Keratinocyte (primary cell): ENCODE results near the gene LSM14A. TPM values are rescaled to one million over a fixed set of nuclear protein-coding genes. Genes with fewer than 3 reads are reported as not detected.

Source experiments
- DNase-seq: peaks from one replicate; pipeline ENCODE4 v3.0.0-alpha.2; 2011; ENCODE audit warnings: low read depth, missing footprints, low spot score
- FAIRE-seq: peaks from 2 replicates; lab custom pipeline; 2011; peaks lifted over from hg19 to GRCh38; lab: Jason Lieb, UNC
- H2AFZ ChIP-seq: 2 replicates; pipeline ENCODE4 v1.6.0; 2012; ENCODE audit warnings: low read length, control low read depth, inconsistent platforms; ENCODE audit not compliant: control insufficient read depth
- H3K27ac ChIP-seq: 2 replicates; pipeline ENCODE4 v1.5.1; 2011; ENCODE audit warnings: low read length; ENCODE audit not compliant: control insufficient read depth, insufficient read depth
- H3K27me3 ChIP-seq: 3 replicates; pipeline ENCODE4 v1.6.0; 2011; ENCODE audit warnings: low read length; ENCODE audit not compliant: control insufficient read depth, insufficient read depth; ENCODE audit errors: extremely low read depth
- H3K36me3 ChIP-seq, 2 experiments: 2 replicates in 1 of 2; 3 replicates in 1 of 2; pipeline ENCODE4 v1.5.1; 2011; ENCODE audit warnings: low read length in 2 of 2, mild to moderate bottlenecking in 1 of 2; ENCODE audit not compliant: control insufficient read depth in 2 of 2, insufficient read depth in 2 of 2; ENCODE audit errors: extremely low read depth in 1 of 2
- H3K4me1 ChIP-seq: 3 replicates; pipeline ENCODE4 v1.5.1; 2011; ENCODE audit warnings: low read length; ENCODE audit not compliant: control insufficient read depth, insufficient read depth; ENCODE audit errors: extremely low read depth
- H3K4me2 ChIP-seq: 3 replicates; pipeline ENCODE4 v1.6.0; 2011; ENCODE audit warnings: low read depth, low read length; ENCODE audit not compliant: control insufficient read depth, insufficient read depth; ENCODE audit errors: extremely low read depth
- H3K4me3 ChIP-seq, 3 experiments: fragments of 200-600 bp in 1 of 3; sonication (generic) in 1 of 3; 2 replicates in 2 of 3; 3 replicates in 1 of 3; pipeline ENCODE4 v1.5.1; 2011 to 2016; ENCODE audit warnings: low read length in 3 of 3, mild to moderate bottlenecking in 3 of 3, control low read depth in 2 of 3, inconsistent platforms in 1 of 3, low read depth in 1 of 3, mixed read lengths in 1 of 3, mixed run types in 1 of 3, moderate library complexity in 1 of 3; ENCODE audit not compliant: control insufficient read depth in 2 of 3, insufficient read depth in 2 of 3; ENCODE audit errors: extremely low read depth in 1 of 3
- H3K79me2 ChIP-seq: 2 replicates; pipeline ENCODE4 v1.6.0; 2012; ENCODE audit warnings: low read length; ENCODE audit not compliant: control insufficient read depth, insufficient read depth
- H3K9ac ChIP-seq: 3 replicates; pipeline ENCODE4 v1.6.0; 2011; ENCODE audit warnings: low read length; ENCODE audit not compliant: control insufficient read depth, insufficient read depth; ENCODE audit errors: extremely low read depth
- H3K9me1 ChIP-seq: 3 replicates; pipeline ENCODE4 v1.6.0; 2011; ENCODE audit warnings: low read length; ENCODE audit not compliant: control insufficient read depth, insufficient read depth; ENCODE audit errors: extremely low read depth
- H3K9me3 ChIP-seq: 2 replicates; pipeline ENCODE4 v1.5.1; 2012; ENCODE audit warnings: low read depth, low read length; ENCODE audit not compliant: control insufficient read depth
- H4K20me1 ChIP-seq: 3 replicates; pipeline ENCODE4 v1.6.0; 2011; ENCODE audit warnings: low read length; ENCODE audit not compliant: control insufficient read depth, insufficient read depth; ENCODE audit errors: extremely low read depth
- EZH2 ChIP-seq: IDR thresholded peaks from one replicate; pipeline ENCODE4 v1.6.1; 2012; ENCODE audit warnings: inconsistent platforms, mild to moderate bottlenecking, low read length, moderate library complexity
- dilution Hi-C: fragments of 300-500 bp; cut with MboI; formaldehyde crosslinking; loops from one replicate; pipeline ENCODE4 v1.7.0; 2020; ENCODE audit warnings: low sequenced_read_pairs; ENCODE audit not compliant: extremely low pct_ligation_motif_present
- polyA plus RNA-seq, 5 experiments: library from polyadenylated mRNA; depleted of rRNA in 3 of 5; stranded (reverse) in 3 of 5; stranded (forward) in 1 of 5; unstranded in 1 of 5; fragments of >200 nt; gene quantifications; 1 replicate in 1 of 5; 2 replicates in 3 of 5; 3 replicates in 1 of 5; pipeline versions ENCODE4 v1.2.1 to v1.2.3, GENCODE V29; 2011 to 2012; ENCODE audit warnings: missing spikeins in 2 of 5, low read depth in 1 of 5, low replicate concordance in 1 of 5
- TF ChIP-seq, protein P1 (sequence below), 3 experiments: IDR thresholded peaks in 1 of 3; conservative IDR thresholded peaks in 1 of 3; optimal IDR thresholded peaks in 1 of 3; 2 replicates in 2 of 3; 3 replicates in 1 of 3; pipeline versions ENCODE3 to v1.5.1; 2011; ENCODE audit warnings: low read length in 3 of 3, mild to moderate bottlenecking in 3 of 3, moderate library complexity in 2 of 3, control low read depth in 1 of 3, inconsistent platforms in 1 of 3; ENCODE audit not compliant: insufficient read depth in 2 of 3; ENCODE audit errors: extremely low read depth in 1 of 3

The LSM14A gene
- polyA plus RNA-seq, 1 donor (not counting 4 experiments of a cell fraction or from before 2014, with no cell fraction given), result 103 TPM

GRCh38 chr19:34263745-34264237, 91.5 kb downstream of the LSM14A start:
- Histone ChIP-seq H3K27me3 (no peaks in the 10 kb centered on the region), H3K36me3 (peaks cover 0 to 8% of the 10 kb centered on the region in 2 experiments), H4K20me1 (peaks cover 2% of the 10 kb centered on the region), H2AFZ (no peak overlapping the region), H3K9me3 (no peaks in the 10 kb centered on the region), H3K4me1 (peaks cover 23% of the 10 kb centered on the region), H3K4me3 (no peak overlapping the region), H3K4me2 (no peak overlapping the region), H3K79me2 (peaks cover 24% of the 10 kb centered on the region), H3K9ac (no peak overlapping the region), H3K27ac (no peak overlapping the region), H3K9me1 (peaks cover 3% of the 10 kb centered on the region)
- FAIRE-seq (no peak), DNase-seq (no peak)
- TF ChIP-seq EZH2, result no peak
- TF ChIP-seq, protein P1, sequence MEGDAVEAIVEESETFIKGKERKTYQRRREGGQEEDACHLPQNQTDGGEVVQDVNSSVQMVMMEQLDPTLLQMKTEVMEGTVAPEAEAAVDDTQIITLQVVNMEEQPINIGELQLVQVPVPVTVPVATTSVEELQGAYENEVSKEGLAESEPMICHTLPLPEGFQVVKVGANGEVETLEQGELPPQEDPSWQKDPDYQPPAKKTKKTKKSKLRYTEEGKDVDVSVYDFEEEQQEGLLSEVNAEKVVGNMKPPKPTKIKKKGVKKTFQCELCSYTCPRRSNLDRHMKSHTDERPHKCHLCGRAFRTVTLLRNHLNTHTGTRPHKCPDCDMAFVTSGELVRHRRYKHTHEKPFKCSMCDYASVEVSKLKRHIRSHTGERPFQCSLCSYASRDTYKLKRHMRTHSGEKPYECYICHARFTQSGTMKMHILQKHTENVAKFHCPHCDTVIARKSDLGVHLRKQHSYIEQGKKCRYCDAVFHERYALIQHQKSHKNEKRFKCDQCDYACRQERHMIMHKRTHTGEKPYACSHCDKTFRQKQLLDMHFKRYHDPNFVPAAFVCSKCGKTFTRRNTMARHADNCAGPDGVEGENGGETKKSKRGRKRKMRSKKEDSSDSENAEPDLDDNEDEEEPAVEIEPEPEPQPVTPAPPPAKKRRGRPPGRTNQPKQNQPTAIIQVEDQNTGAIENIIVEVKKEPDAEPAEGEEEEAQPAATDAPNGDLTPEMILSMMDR (optimal IDR thresholded peaks at IDR 0.05 in 1 of 3, IDR thresholded peaks at IDR 0.05 in 1 of 3, conservative IDR thresholded peaks at IDR 0.05 in 1 of 3; ENCODE audit: extremely low read depth in 1 of 3, insufficient read depth in 2 of 3, low read length in 3 of 3), result no peak
- dilution Hi-C loops, result no loop called here

DNA sequence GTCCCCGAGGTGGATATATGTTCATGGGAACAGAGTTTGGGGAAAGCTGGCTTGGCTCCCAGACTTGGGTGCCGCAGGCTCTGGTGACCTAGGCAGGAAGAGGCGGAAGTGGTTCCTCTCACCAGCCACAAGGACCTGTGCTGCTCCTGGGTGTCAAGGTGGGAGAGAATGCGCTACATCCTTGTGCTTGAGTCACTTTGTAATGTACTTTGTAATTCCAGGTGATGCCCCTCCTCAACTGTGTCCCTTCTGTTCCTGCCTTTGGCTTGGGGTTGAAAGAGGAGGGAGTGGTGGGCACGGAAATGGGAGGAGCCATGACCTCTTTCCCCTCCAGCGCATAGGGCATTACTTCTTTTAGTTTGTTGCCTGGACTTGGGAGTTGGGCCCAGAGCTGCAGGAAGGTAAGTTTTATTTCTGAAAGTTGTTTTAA, 92.9 kb downstream of the LSM14A start:
- TF ChIP-seq EZH2, result no peak
- TF ChIP-seq, protein P1 (optimal IDR thresholded peaks at IDR 0.05 in 1 of 3, IDR thresholded peaks at IDR 0.05 in 1 of 3, conservative IDR thresholded peaks at IDR 0.05 in 1 of 3; ENCODE audit: extremely low read depth in 1 of 3, insufficient read depth in 2 of 3, low read length in 3 of 3), result no peak
- H3K36me3 ChIP-seq, result peaks cover 0 to 8% of the 10 kb centered on the region in 2 experiments
- peak overlapping the region in 1 of 3 experiments; percentile 22 for H3K4me3 ChIP-seq
- H4K20me1 ChIP-seq, result peaks cover 2% of the 10 kb centered on the region
- peaks cover 3% of the 10 kb centered on the region for H3K9me1 ChIP-seq
- peaks cover 32% of the 10 kb centered on the region for H3K4me1 ChIP-seq
- no peaks in the 10 kb centered on the region for H3K27me3 ChIP-seq
- peak overlapping the region; percentile 65 for H3K4me2 ChIP-seq
- H2AFZ ChIP-seq, result no peak overlapping the region
- H3K27ac ChIP-seq, result peak overlapping the region; percentile 33
- no peak overlapping the region for H3K9ac ChIP-seq
- FAIRE-seq (peak; percentile 97), DNase-seq (peak; percentile 87)
- no peaks in the 10 kb centered on the region for H3K9me3 ChIP-seq
- H3K79me2 ChIP-seq, result peaks cover 24% of the 10 kb centered on the region
- dilution Hi-C loops, result no loop called here
